ENCODE measurements around the gene ARVCF.

Gene ARVCF

GRCh38 chr22:20028855-20029549 is 12.4 kb upstream of the ARVCF start:
- DNase-seq, result peak in 1 of 2 experiments; percentile 19

- peak in 1 of 2 experiments; percentile 33 for DNase-seq
Measured at GRCh38 chr22:20027966-20028854, 11.6 kb upstream of the ARVCF start.

GRCh38 chr22:20026996-20027601 is 10.5 kb upstream of the ARVCF start:
- no peak for DNase-seq

- DNase-seq, result no peak
Measured at GRCh38 chr22:20026204-20026908, 9.7 kb upstream of the ARVCF start.

GRCh38 chr22:20025401-20026203 is 9.0 kb upstream of the ARVCF start:
- no peak for DNase-seq

GRCh38 chr22:20024650-20025397 is 8.2 kb upstream of the ARVCF start:
- DNase-seq, result no peak

GRCh38 chr22:20024225-20024624 is 7.6 kb upstream of the ARVCF start:
- no peak for DNase-seq

- DNase-seq, result no peak
Measured at GRCh38 chr22:20022978-20023613, 6.5 kb upstream of the ARVCF start.

- no peak for DNase-seq
Measured at GRCh38 chr22:20022231-20022977, 5.8 kb upstream of the ARVCF start.

GRCh38 chr22:20021196-20022181 is 4.9 kb upstream of the ARVCF start:
- DNase-seq, result no peak

GRCh38 chr22:20020533-20021195 is 4.0 kb upstream of the ARVCF start, which contains the start of gene TANGO2:
TSS of gene TANGO2 (plus strand) at chr22:20021110. CDS start at chr22:20036799, 15,689 bp downstream.
- peak; percentile 66 to 96 for DNase-seq

- DNase-seq, result no peak
Measured at GRCh38 chr22:20019661-20020532, 3.3 kb upstream of the ARVCF start.

- DNase-seq, result no peak
Measured at GRCh38 chr22:20018001-20018400, 1.4 kb upstream of the ARVCF start.

- no peak for DNase-seq
Measured at GRCh38 chr22:20017622-20017958, 967 bp upstream of the ARVCF start.

- DNase-seq, result peak in 1 of 2 experiments; percentile 60
Measured at GRCh38 chr22:20015971-20016733, 471 bp downstream of the ARVCF start.

- no peak for DNase-seq
Measured at GRCh38 chr22:20015187-20015625, 1.4 kb downstream of the ARVCF start.
